ENCODE measurements around the gene ECE1.
A peak's percentile ranks its signal among the peaks of the same experiment; 100 is the strongest.
"Not testable (repeated sequence)": the region's sequence is repeated elsewhere in the genome, so short reads cannot be mapped to it uniquely, and the experiment has no call there.

ECE1 gene

GRCh38 chr1:21292984-21293536 lies 2.8 kb upstream of the ECE1 start:
- DNase-seq (ENCODE audit: low read depth, low spot score) = no peak

DNA sequence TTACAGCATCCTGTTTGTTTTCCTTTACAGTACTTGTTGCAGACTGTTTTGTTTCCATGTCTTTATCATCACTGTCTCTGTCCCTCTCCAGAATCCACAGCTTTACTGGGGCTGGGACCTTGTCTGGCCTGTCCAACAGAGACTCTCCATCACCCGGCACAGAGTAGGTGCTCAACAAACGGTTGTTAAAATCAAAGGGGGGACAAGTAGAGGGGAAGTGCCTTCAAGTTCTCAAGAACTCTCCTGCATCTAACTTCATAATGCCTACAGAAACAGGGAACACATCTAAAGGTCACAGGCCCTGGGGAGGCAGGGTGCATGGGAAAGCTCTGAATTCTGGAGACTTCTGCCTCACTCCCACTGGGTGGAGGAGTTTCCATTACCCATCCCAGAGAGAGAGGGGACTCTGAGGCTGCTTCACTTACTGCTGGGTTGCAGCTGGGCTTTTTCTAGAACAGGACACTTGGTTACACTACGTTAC lies 2.3 kb upstream of the ECE1 start:
- no peak for DNase-seq (ENCODE audit: low read depth, low spot score)

- no peak for DNase-seq (ENCODE audit: low read depth, low spot score)
These were observed 1.7 kb upstream of the ECE1 start for GRCh38 chr1:21291964-21292363.

GRCh38 chr1:21291184-21291583 lies 921 bp upstream of the ECE1 start:
- no peak for DNase-seq (ENCODE audit: low read depth, low spot score)

DNA sequence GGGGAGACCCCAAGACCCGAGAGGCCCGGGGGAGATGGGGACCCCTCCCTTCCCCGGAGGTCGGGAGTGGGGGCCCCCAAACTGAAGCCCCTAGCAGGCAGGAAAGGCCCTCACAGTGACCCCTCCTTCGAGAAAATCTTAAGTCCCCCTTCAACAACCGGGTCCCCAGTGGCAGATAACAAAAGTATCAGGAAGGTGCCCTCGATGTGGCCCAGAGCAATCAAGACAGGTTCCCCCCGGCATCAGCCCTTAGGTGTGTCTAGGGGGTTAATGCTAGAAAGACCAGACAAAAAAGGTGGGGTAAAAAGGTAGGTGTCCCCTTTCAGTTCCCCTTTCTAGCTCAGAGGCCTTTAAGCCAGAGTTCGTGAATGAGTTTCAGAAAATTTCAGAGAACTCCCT lies 282 bp upstream of the ECE1 start:
- DNase-seq (ENCODE audit: low read depth, low spot score) = no peak

DNA sequence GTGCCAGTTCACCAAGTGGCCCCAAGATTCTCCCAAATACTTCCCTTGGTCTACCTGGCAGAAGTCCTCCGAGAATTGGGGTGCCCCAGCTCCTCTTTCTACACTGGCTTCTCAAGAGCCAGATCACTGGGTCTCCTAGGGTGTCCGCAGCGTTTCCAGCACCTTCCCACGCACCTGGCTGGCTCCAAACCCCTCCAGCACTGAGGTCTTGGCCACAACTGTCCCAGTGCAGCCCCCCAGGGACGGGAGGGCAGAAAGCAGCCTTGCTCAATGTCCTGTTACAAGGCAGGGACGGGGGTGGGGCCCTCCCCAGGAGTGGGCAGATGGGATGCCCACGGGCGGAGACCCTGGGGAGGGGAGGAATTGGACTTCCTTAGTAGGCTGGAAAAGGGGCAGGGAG lies 1.1 kb downstream of the ECE1 start:
- DNase-seq (ENCODE audit: low read depth, low spot score) = no peak

DNA sequence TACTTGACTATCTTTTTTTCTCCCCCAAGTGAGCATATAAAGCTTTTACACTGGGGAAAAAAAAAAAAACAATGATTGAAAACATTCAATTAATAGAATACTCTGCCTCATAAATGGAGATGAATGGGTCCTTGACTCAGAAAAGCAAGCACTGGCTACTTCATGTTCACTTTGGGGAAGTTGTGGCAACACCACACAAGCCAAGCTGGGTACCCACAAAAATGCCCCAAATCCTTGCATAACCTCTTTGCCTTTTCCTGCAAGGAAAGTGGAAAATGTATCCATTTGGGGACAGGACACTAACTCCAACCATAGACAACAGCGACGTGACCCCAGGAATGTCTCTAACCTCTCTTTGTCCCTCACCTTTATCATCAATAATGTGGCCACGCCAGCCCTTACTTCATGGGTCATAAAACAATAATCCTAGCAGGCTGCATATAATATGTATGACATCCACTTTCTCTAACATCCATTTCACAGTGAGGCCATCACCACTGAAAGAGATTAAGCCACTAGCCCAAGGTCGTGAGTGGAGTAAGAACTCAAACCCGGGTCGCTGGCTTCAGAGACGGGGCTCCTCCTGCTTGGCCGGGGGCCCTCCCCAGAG lies 2.3 kb downstream of the ECE1 start:
- no peak for DNase-seq (ENCODE audit: low read depth, low spot score)

- DNase-seq (ENCODE audit: low read depth, low spot score) = not testable (repeated sequence)
These were observed 4.9 kb downstream of the ECE1 start for GRCh38 chr1:21285386-21285785.

DNA sequence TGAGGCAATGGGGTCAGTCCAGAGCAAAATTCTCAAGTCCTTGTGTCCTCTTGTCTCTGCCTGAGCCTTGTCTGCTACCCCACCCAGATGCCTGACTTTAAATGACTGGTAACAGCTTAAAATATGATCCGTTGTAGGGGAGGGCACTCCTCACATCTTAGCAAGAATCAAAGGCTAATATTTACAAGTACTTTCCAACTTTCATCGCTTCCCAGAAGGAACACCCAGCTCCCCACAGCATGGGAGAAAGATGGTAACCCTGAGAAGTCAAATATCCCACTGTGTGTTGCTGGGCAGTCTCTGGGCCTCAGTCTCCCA lies 5.2 kb downstream of the ECE1 start:
- DNase-seq (ENCODE audit: low read depth, low spot score) = no peak

DNA sequence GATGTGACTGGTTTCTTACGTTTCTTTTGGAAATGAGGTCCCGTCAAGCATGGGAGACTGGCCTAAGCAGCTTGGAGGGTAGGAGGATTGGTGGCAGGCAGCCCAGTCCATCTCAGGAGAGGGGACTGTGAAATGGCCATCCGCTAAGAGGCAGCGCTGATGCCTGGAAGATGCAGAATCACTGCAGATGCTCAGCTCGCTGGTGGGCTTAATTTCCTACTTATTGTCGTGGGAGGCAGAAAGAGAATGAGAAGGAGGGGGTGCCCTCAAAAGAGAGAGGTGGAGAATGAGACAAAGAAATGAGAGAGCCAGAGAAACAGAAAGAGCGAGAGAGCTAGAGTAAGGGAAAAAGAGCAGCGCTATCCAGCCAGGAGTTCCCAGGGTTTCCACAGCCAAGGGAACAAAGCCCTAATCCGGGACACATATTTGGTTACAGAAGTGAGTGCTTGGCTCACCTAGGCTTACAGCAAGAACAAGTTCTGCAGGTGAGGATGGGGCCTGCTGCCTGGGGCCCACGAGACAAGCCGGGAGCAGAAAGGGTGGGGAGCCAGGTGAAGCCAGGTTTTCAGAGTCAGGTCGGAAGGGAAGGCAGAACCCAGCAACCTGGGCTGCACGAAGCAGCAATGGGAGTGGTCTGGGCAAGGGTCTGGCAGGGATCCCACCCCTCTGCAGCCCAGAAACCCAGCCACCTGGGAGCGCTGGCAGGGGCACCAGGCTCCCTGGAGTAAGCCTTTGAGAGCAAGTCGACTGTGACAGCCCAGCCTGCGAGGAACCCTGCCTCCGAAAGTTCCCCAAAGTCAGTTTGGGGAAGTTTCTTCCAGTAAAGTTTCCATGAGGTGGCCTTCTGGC lies 5.8 kb downstream of the ECE1 start:
- DNase-seq (ENCODE audit: low read depth, low spot score) = no peak

DNA sequence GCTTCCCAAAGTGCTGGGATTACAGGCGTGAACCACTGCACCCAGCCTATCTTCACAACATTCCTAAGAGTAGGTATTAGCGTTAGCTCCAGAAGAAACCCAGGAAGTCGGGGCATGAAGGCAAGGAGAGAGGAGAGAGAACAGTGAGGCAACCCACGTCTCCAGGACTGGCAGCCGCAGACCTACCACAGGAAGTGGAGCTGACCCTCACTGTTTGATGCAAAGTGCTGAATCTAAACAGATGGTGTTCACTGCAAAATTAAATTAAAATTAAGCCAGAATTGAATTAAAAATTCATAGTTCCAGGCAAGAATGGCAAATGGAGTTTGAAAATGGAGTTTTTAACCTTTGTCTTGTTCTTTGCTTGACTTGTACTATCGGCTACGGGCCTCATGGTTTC lies 6.7 kb downstream of the ECE1 start:
- no peak for DNase-seq (ENCODE audit: low read depth, low spot score)

- not testable (repeated sequence) for DNase-seq (ENCODE audit: low read depth, low spot score)
These were observed 8.2 kb downstream of the ECE1 start for GRCh38 chr1:21282020-21282419.

GRCh38 chr1:21280482-21280881 lies 9.8 kb downstream of the ECE1 start:
- DNase-seq (ENCODE audit: low read depth, low spot score) = no peak

GRCh38 chr1:21280011-21280471 lies 10.2 kb downstream of the ECE1 start:
- no peak for DNase-seq (ENCODE audit: low read depth, low spot score)

- no peak for DNase-seq (ENCODE audit: low read depth, low spot score)
These were observed 11.1 kb downstream of the ECE1 start for GRCh38 chr1:21278860-21279845.

DNA sequence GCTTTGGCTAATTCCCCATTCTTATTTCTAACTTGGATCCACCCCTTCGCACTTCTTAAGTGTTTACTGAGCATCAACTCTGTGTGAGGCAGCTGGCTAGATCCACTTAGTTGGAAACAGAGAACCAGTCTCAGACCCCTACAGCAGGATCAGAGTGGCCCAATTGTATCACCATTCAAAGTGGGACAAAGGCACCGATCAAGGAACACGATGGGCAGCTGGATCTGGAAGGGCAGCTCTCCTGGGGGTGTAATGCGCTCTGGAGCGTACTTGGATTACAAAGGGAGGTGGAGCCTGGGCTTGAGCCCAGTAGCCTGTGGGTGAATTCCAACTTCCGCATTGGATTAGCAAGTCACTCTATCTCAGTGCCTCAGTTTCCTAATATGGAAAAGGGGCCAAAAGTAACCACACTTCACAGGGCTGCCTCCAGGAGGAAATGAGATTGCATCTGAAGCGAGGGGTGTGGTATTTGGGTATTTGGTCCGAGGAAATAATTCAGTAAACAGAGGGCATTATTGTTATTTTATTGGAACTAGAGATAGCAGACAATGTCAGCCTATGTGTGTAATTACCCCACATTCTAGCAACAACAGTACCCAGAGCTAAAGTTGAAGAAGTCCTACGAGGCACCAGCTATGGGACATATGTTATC lies 11.9 kb downstream of the ECE1 start:
- DNase-seq (ENCODE audit: low read depth, low spot score) = no peak

DNA sequence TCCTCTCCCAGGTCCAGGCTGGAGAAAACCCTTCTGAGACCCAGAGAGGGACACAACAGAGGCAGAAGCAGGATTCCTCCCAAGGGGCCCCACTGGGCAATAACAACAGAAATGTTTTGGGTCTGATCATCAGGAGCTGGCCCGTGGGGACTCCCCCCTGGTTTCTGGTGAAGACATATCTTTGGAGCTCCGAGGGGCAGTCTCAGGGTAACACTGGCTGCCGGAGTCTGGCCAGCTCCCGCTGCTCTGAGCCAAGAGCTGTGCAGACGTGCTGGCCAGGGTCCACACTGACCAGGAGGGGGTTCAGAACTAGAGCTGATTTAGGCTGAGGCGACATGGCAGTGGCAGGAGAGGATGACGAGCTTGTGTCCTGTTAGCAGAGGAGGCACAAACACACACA lies 13.1 kb downstream of the ECE1 start:
- DNase-seq (ENCODE audit: low read depth, low spot score) = no peak

GRCh38 chr1:21272540-21272939 lies 17.7 kb downstream of the ECE1 start:
- DNase-seq (ENCODE audit: low read depth, low spot score) = no peak

- DNase-seq (ENCODE audit: low read depth, low spot score) = no peak
These were observed 18.7 kb downstream of the ECE1 start for GRCh38 chr1:21271550-21271949.

- peak; percentile 71 for DNase-seq (ENCODE audit: low read depth, low spot score)
These were observed 20.1 kb downstream of the ECE1 start for GRCh38 chr1:21270086-21270689.
